Vagina (tissue), 2 donors: Measurements from ENCODE around the gene TTLL11. TPM values are rescaled to one million over a fixed set of nuclear protein-coding genes. Genes with fewer than 3 reads are reported as not detected.
"Not testable (repeated sequence)": the region's sequence is repeated elsewhere in the genome, so short reads cannot be mapped to it uniquely, and the experiment has no call there.

Experiments
- DNase-seq, 2 donors: peaks; one replicate each; pipeline ENCODE4 v3.0.0-alpha.2; 2017; ENCODE audit errors: extremely low spot score in 2 of 2
- H3K27ac ChIP-seq: fragments of 200-600 bp; sonication (generic); one replicate; pipeline ENCODE4 v1.5.1; 2019
- H3K27me3 ChIP-seq: fragments of 200-600 bp; sonication (generic); one replicate; pipeline ENCODE4 v1.5.1; 2019
- H3K36me3 ChIP-seq, 2 donors: fragments of 200-600 bp; sonication (generic); one replicate each; pipeline ENCODE4 v1.5.1; 2017 to 2019
- H3K4me1 ChIP-seq: fragments of 200-600 bp; sonication (generic); one replicate; pipeline ENCODE4 v1.5.1; 2019
- H3K4me3 ChIP-seq, 2 donors: fragments of 200-600 bp; sonication (generic); 1 replicate in 1 of 2; 2 replicates in 1 of 2; pipeline ENCODE4 v1.5.1; 2016 to 2019
- H3K9me3 ChIP-seq: fragments of 200-600 bp; sonication (generic); one replicate; pipeline ENCODE4 v1.5.1; 2019
- CTCF ChIP-seq, 3 experiments: fragments of 450-650 bp in 2 of 3; fragments of 200-600 bp in 1 of 3; sonication (generic) in 1 of 3; IDR thresholded peaks; one replicate each; pipeline ENCODE4 v1.5.1; 2017 to 2019; ENCODE audit warnings: antibody characterized with exemption in 3 of 3, mild to moderate bottlenecking in 2 of 3, moderate library complexity in 2 of 3
- POLR2A ChIP-seq, 2 donors: fragments of 450-650 bp; IDR thresholded peaks; one replicate each; pipeline ENCODE4 v1.6.1; 2017; ENCODE audit warnings: antibody characterized with exemption in 2 of 2, mild to moderate bottlenecking in 2 of 2, moderate library complexity in 2 of 2
- POLR2AphosphoS5 ChIP-seq, 2 donors: sonication (generic); formaldehyde crosslinking; IDR thresholded peaks; one replicate each; pipeline ENCODE4 v1.9.0; 2017; ENCODE audit warnings: antibody characterized with exemption in 2 of 2, mild to moderate bottlenecking in 2 of 2, low read depth in 1 of 2; ENCODE audit not compliant: insufficient read depth in 1 of 2
- intact Hi-C: fragments of 100-400 bp; cut with DNase I; formaldehyde crosslinking; loops from one replicate; pipeline ENCODE4 v1.15.1; 2023
- total RNA-seq: library from RNA; depleted of rRNA; stranded (reverse); fragments of >200 nt; gene quantifications from one replicate; pipeline ENCODE4 v1.2.3, GENCODE V29; 2016

The TTLL11 gene
- total RNA-seq, 1 donor from 2014 or later, result 11.0 TPM

- intact Hi-C loops, result no loop called here
- no peaks in the 10 kb centered on the region for H3K27me3 ChIP-seq
- DNase-seq, result peak in 1 of 2 donors; percentile 34
- H3K9me3 ChIP-seq, result no peaks in the 10 kb centered on the region
- H3K36me3 ChIP-seq, result no peaks in the 10 kb centered on the region
- TF ChIP-seq POLR2AphosphoS5 (IDR thresholded peaks at IDR 0.05; ENCODE audit: insufficient read depth in 1 of 2, low read depth in 1 of 2) (no peak), POLR2A (IDR thresholded peaks at IDR 0.05) (no peak), CTCF (IDR thresholded peaks at IDR 0.05) (no peak)
- H3K4me3 ChIP-seq, result no peak overlapping the region
- H3K4me1 ChIP-seq, result peaks cover 5% of the 10 kb centered on the region
- no peak overlapping the region for H3K27ac ChIP-seq
Observed at GRCh38 chr9:122005597-122005996, 87.5 kb downstream of the TTLL11 start.

- peak in 1 of 2 donors; percentile 49 for DNase-seq
- intact Hi-C loops, result no loop called here
- no peaks in the 10 kb centered on the region for H3K9me3 ChIP-seq
Observed at GRCh38 chr9:122004589-122004988, 88.5 kb downstream of the TTLL11 start.

DNA sequence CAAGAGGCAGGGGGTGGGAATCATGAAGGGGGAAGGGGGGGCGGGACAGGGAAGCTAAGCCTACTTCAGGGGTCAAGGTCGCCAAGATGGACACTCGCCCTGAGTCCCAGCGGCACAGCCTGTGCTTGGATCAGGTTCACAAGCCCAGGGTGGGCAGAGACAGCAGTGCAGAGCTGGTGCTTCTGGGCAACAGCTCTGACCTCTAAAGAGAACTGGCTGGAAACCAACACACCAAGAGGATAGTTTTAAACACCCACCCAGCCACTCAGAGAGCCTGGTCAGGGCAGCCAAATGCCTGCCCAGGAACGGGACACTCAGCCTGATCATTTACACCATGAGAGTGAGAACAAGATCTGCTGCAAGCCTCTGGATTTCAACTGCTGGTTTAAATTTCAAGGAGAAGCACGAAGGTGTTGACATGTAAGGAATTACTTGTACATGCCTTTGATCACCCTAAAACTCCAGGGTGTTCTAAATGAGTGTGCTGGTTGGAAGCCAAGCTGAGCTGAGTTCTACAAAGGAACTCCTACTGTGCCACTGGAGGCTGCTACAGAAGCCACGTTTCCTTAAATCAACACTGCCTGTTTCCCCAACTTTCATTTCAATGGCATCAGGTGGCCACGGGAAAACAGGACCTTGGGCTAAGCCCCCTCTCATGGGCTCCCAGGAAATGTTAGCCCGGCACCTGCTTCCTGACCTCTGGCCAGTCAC is 91.5 kb downstream of the TTLL11 start:
- peak in 1 of 2 donors; percentile 84 for DNase-seq

More at GRCh38 chr9:122004589-122004988, 88.5 kb downstream of the TTLL11 start:
- TF ChIP-seq POLR2A (IDR thresholded peaks at IDR 0.05) (no peak), CTCF (IDR thresholded peaks at IDR 0.05) (no peak)
- H3K4me1 ChIP-seq, result peaks cover 5% of the 10 kb centered on the region
- H3K4me3 ChIP-seq, result no peak overlapping the region
- H3K27ac ChIP-seq, result no peak overlapping the region
- H3K27me3 ChIP-seq, result no peaks in the 10 kb centered on the region
- H3K36me3 ChIP-seq, result no peaks in the 10 kb centered on the region

GRCh38 chr9:122000526-122000925 is 92.6 kb downstream of the TTLL11 start:
- H3K27ac ChIP-seq, intact Hi-C loops, H3K9me3 ChIP-seq, H3K4me1 ChIP-seq, H3K36me3 ChIP-seq, H3K27me3 ChIP-seq, H3K4me3 ChIP-seq: not testable (repeated sequence)
- DNase-seq, result peak in 1 of 2 donors; percentile 14

More for the DNA sequence above, 91.5 kb downstream of the TTLL11 start:
- H3K27ac ChIP-seq, result no peak overlapping the region
- H3K27me3 ChIP-seq, result no peaks in the 10 kb centered on the region
- H3K4me3 ChIP-seq, result no peak overlapping the region
- H3K36me3 ChIP-seq, result no peaks in the 10 kb centered on the region
- peaks cover 5% of the 10 kb centered on the region for H3K4me1 ChIP-seq
- H3K9me3 ChIP-seq, result no peaks in the 10 kb centered on the region
- intact Hi-C loops, result no loop called here
- TF ChIP-seq POLR2A (IDR thresholded peaks at IDR 0.05) (no peak), POLR2AphosphoS5 (IDR thresholded peaks at IDR 0.05; ENCODE audit: insufficient read depth in 1 of 2, low read depth in 1 of 2) (no peak), CTCF (IDR thresholded peaks at IDR 0.05) (no peak)

DNA sequence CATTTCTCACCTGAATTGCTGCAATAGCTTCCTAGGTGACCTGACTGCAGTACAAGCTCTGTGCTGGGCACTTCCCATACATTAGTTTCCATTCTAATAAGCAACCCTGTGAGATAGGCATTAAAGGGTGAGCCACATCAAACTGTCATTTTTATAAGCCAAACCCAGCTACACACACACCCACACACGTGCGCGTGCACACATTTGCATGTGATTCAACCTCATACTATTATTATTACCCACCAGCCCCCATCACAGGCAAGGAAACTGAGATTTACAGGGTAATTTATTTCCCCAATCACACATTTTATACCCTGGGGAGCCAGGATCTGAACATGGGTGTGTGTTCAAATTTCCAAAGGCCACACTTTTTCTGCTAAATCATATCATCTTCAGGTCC is 93.6 kb downstream of the TTLL11 start:
- DNase-seq, result peak in 1 of 2 donors; percentile 16
- TF ChIP-seq CTCF (IDR thresholded peaks at IDR 0.05) (no peak), POLR2AphosphoS5 (IDR thresholded peaks at IDR 0.05; ENCODE audit: insufficient read depth in 1 of 2, low read depth in 1 of 2) (no peak), POLR2A (IDR thresholded peaks at IDR 0.05) (no peak)
- no peaks in the 10 kb centered on the region for H3K27me3 ChIP-seq
- no peaks in the 10 kb centered on the region for H3K36me3 ChIP-seq
- intact Hi-C loops, result no loop called here
- no peaks in the 10 kb centered on the region for H3K9me3 ChIP-seq
- H3K27ac ChIP-seq, result no peak overlapping the region
- no peak overlapping the region for H3K4me3 ChIP-seq
- H3K4me1 ChIP-seq, result peaks cover 5% of the 10 kb centered on the region
